ENCODE results near the gene RIPPLY3. TPM values are rescaled to one million over a fixed set of nuclear protein-coding genes. Genes with fewer than 3 reads are reported as not detected.

Gene RIPPLY3
- total RNA-seq, 1 donor from 2014 or later, result not detected

- peaks cover 6% of the 10 kb centered on the region for H3K9me3 Mint-ChIP-seq (ENCODE audit: unreplicated experiment)
- no peaks in the 10 kb centered on the region for H3K9me3 ChIP-seq (ENCODE audit: insufficient read depth, low read depth, low read length)
- H3K27me3 ChIP-seq (ENCODE audit: insufficient read depth, low read length), result no peaks in the 10 kb centered on the region
- H3K27me3 Mint-ChIP-seq (ENCODE audit: low read depth, unreplicated experiment), result no peaks in the 10 kb centered on the region
- FAIRE-seq (no peak), DNase-seq (ENCODE audit: low read depth) (no peak)
- no peaks in the 10 kb centered on the region for H4K20me1 ChIP-seq (ENCODE audit: insufficient read depth, low read length)
- H3K4me1 ChIP-seq (ENCODE audit: insufficient read depth, low read length), result peaks cover 21% of the 10 kb centered on the region
- no peak overlapping the region for H3K4me3 ChIP-seq (ENCODE audit: insufficient read depth, low read depth, low read length)
- H3K9ac ChIP-seq (ENCODE audit: low read length), result no peak overlapping the region
- H3K4me2 ChIP-seq (ENCODE audit: low read length), result no peak overlapping the region
- no peak overlapping the region for H3K27ac ChIP-seq (ENCODE audit: low read depth, low read length)
- peaks cover 30% of the 10 kb centered on the region for H3K4me1 Mint-ChIP-seq (ENCODE audit: low read depth, unreplicated experiment)
- H3K79me2 ChIP-seq (ENCODE audit: insufficient read depth, low read length), result no peaks in the 10 kb centered on the region
- H3K4me3 Mint-ChIP-seq (ENCODE audit: unreplicated experiment), result no peak overlapping the region
- no peaks in the 10 kb centered on the region for H3K36me3 ChIP-seq (ENCODE audit: insufficient read depth, low read length)
- no peak overlapping the region for H2AFZ ChIP-seq (ENCODE audit: low read depth, low read length)
- peaks cover 3% of the 10 kb centered on the region for H3K36me3 Mint-ChIP-seq (ENCODE audit: low read depth, unreplicated experiment)
- no peak overlapping the region for H3K27ac Mint-ChIP-seq (ENCODE audit: unreplicated experiment)
- no peak for TF ChIP-seq CTCF (IDR thresholded peaks at IDR 0.05; ENCODE audit: insufficient read depth, low read depth, low read length)
- no peak for TF ChIP-seq EZH2 (IDR thresholded peaks at IDR 0.05; ENCODE audit: insufficient read depth, low read length)
Observed at GRCh38 chr21:37062593-37062935, 56.1 kb downstream of the RIPPLY3 start.

- H2AFZ ChIP-seq (ENCODE audit: low read depth, low read length), result no peak overlapping the region
- H4K20me1 ChIP-seq (ENCODE audit: insufficient read depth, low read length), result no peaks in the 10 kb centered on the region
- H3K36me3 Mint-ChIP-seq (ENCODE audit: low read depth, unreplicated experiment), result peaks cover 3% of the 10 kb centered on the region
- FAIRE-seq, result no peak
- no peak for DNase-seq (ENCODE audit: low read depth)
- no peaks in the 10 kb centered on the region for H3K9me3 ChIP-seq (ENCODE audit: insufficient read depth, low read depth, low read length)
- peaks cover 21% of the 10 kb centered on the region for H3K4me1 ChIP-seq (ENCODE audit: insufficient read depth, low read length)
- TF ChIP-seq CTCF (IDR thresholded peaks at IDR 0.05; ENCODE audit: insufficient read depth, low read depth, low read length), result no peak
- no peak for TF ChIP-seq EZH2 (IDR thresholded peaks at IDR 0.05; ENCODE audit: insufficient read depth, low read length)
- no peaks in the 10 kb centered on the region for H3K27me3 Mint-ChIP-seq (ENCODE audit: low read depth, unreplicated experiment)
- H3K9me3 Mint-ChIP-seq (ENCODE audit: unreplicated experiment), result peaks cover 6% of the 10 kb centered on the region
- no peaks in the 10 kb centered on the region for H3K36me3 ChIP-seq (ENCODE audit: insufficient read depth, low read length)
- no peaks in the 10 kb centered on the region for H3K79me2 ChIP-seq (ENCODE audit: insufficient read depth, low read length)
- H3K4me2 ChIP-seq (ENCODE audit: low read length), result no peak overlapping the region
- peaks cover 30% of the 10 kb centered on the region for H3K4me1 Mint-ChIP-seq (ENCODE audit: low read depth, unreplicated experiment)
- H3K27me3 ChIP-seq (ENCODE audit: insufficient read depth, low read length), result no peaks in the 10 kb centered on the region
- H3K27ac Mint-ChIP-seq (ENCODE audit: unreplicated experiment), result peak overlapping the region; percentile 87
- no peak overlapping the region for H3K4me3 ChIP-seq (ENCODE audit: insufficient read depth, low read depth, low read length)
- no peak overlapping the region for H3K9ac ChIP-seq (ENCODE audit: low read length)
- H3K4me3 Mint-ChIP-seq (ENCODE audit: unreplicated experiment), result no peak overlapping the region
- H3K27ac ChIP-seq (ENCODE audit: low read depth, low read length), result no peak overlapping the region
Observed at GRCh38 chr21:37063433-37063832, 56.9 kb downstream of the RIPPLY3 start.

- peak overlapping the region; percentile 35 for H3K4me3 Mint-ChIP-seq (ENCODE audit: unreplicated experiment)
- H3K27me3 Mint-ChIP-seq (ENCODE audit: low read depth, unreplicated experiment), result no peaks in the 10 kb centered on the region
- peak overlapping the region; percentile 87 for H3K27ac Mint-ChIP-seq (ENCODE audit: unreplicated experiment)
- no peak overlapping the region for H3K27ac ChIP-seq (ENCODE audit: low read depth, low read length)
- no peak overlapping the region for H3K4me2 ChIP-seq (ENCODE audit: low read length)
- no peaks in the 10 kb centered on the region for H3K27me3 ChIP-seq (ENCODE audit: insufficient read depth, low read length)
- TF ChIP-seq CTCF (IDR thresholded peaks at IDR 0.05; ENCODE audit: insufficient read depth, low read depth, low read length) (no peak), EZH2 (IDR thresholded peaks at IDR 0.05; ENCODE audit: insufficient read depth, low read length) (no peak)
- FAIRE-seq (no peak), DNase-seq (ENCODE audit: low read depth) (no peak)
- no peaks in the 10 kb centered on the region for H3K36me3 ChIP-seq (ENCODE audit: insufficient read depth, low read length)
- no peak overlapping the region for H2AFZ ChIP-seq (ENCODE audit: low read depth, low read length)
- peaks cover 20% of the 10 kb centered on the region for H3K4me1 ChIP-seq (ENCODE audit: insufficient read depth, low read length)
- no peak overlapping the region for H3K4me3 ChIP-seq (ENCODE audit: insufficient read depth, low read depth, low read length)
- H3K9me3 ChIP-seq (ENCODE audit: insufficient read depth, low read depth, low read length), result no peaks in the 10 kb centered on the region
- H3K4me1 Mint-ChIP-seq (ENCODE audit: low read depth, unreplicated experiment), result peaks cover 29% of the 10 kb centered on the region
- H3K79me2 ChIP-seq (ENCODE audit: insufficient read depth, low read length), result no peaks in the 10 kb centered on the region
- peaks cover 2% of the 10 kb centered on the region for H3K9me3 Mint-ChIP-seq (ENCODE audit: unreplicated experiment)
- no peaks in the 10 kb centered on the region for H4K20me1 ChIP-seq (ENCODE audit: insufficient read depth, low read length)
- peaks cover 5% of the 10 kb centered on the region for H3K36me3 Mint-ChIP-seq (ENCODE audit: low read depth, unreplicated experiment)
- H3K9ac ChIP-seq (ENCODE audit: low read length), result no peak overlapping the region
Observed at GRCh38 chr21:37064841-37065240, 58.3 kb downstream of the RIPPLY3 start.
